CD4-positive, alpha-beta T cell treated with Interleukin-15 for 1 hour (primary cell): Measurements from ENCODE around the gene PPP2R2C.

Source experiments
- DNase-seq: peaks from one replicate; pipeline ENCODE4 v3.0.0-alpha.2; 2020

The PPP2R2C gene

DNA sequence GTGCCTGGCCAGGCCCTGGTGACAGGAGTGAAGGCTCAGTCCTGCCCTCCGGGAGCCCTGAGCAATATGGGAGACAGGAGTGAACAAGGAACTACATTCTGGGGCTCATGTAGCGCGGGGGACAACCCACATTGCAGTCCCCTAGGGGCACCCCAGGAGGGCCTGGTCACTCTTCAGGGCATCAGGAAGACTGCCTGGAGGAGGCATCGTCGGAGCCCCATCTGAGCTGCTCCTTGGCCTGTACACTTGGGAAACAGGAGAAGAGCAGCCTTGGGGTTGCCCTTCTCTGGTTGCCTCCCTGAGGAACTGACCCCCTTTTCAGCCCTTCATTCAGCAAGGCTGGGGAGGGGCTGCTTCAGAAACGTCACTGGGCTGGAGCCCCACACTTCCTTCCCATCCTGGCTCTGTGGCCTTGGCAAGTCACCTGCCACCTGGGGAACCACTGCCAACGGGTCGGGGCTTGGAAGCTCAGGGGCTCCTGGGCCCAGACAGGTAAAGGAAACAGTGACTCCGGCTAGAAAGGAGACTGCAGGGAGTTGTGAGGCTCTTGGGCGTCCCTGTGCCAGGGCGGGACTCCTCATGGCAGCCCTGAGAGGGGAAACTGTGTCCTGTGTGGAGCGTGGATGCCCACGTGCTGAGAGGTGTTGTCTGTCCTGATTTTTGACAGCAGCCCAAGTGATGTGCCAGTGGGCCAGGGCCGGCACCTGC is 192.7 kb downstream of the PPP2R2C start:
- no peak for DNase-seq

DNA sequence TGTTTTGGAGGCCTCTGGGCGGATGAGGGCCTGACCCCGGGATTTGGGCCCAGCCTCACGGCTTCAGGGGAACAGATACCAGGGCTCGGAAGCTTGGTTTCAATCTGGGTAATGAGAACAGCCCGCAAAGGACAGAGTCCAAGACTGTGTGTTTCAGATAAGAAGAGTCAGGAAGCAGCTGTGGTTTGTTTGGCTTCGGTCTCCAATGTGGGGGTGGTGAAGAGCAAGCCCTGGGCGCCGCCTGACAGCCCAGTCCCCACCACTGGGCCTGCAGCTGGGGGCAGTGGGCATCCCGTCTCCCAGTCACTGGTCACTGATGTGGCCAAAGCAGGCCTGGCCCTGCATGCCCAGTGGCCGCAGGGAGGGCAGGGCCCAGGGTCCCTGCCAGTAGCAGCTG is 193.6 kb downstream of the PPP2R2C start:
- no peak for DNase-seq

DNA sequence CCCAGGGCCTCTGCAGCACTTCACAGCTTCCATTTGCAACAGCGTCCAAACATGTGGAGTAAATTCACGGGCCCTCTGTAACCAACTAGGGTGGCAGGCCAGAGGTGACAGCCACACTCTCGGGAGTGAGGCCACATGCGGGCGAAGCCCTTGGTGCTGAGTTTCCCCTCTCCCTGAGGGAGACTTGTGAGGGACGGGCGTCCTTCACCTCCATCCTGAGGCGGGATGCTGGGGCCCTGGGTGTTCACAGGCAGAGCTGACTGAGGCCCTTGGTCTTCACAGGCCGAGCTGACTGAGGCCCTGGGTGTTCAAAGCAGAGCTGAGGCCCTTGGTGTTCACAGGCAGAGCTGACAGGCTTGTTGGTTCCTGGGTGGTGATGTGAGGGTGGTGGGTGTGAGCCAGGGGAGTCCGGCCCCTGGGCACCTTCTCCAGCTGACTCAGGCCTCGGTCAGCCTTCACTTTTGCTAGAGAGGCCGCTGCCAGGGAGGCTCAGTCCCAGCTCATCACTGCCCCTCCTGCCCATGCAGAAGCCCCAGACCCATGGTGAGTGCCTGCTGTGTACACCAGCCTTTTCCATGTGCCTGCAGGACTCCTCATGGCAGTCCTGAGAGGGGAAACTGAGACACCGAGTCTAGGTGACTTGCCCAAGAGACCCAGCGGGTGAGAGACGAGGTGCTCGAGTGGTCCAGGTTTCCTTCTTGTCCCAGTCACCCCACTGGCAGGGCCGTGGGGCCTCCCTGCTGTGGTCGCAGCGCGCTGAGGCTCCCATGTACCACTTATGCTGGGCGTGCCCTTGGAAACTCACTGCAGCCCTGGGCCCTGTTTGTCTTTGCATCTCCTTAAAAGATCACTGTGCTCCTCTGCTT is 194.2 kb downstream of the PPP2R2C start:
- DNase-seq = no peak

DNA sequence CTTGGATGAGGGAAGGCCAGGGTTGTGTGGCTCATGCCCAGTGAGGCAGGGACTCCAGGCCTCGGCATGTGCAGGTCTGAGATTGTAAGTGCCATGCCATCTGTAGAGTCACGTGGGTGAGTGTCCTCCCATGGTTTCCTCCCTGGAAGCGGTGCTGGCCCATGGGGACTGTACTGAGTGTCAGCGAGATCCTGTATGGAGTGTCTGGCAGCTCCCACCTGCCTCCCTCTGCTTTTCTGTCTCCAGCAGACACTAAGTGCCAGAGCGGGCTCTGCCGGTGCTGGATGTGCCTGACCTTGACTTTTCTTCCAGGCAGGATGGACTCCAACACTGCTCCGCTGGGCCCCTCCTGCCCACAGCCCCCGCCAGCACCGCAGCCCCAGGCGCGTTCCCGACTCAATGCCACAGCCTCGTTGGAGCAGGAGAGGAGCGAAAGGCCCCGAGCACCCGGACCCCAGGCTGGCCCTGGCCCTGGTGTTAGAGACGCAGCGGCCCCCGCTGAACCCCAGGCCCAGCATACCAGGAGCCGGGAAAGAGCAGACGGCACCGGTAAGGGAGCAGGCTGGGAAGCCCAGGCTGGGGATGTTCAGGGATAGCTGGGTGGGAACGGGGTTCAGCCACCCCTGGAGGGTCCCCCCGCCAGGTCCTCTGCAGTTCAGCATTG is 195.1 kb downstream of the PPP2R2C start:
- no peak for DNase-seq

DNA sequence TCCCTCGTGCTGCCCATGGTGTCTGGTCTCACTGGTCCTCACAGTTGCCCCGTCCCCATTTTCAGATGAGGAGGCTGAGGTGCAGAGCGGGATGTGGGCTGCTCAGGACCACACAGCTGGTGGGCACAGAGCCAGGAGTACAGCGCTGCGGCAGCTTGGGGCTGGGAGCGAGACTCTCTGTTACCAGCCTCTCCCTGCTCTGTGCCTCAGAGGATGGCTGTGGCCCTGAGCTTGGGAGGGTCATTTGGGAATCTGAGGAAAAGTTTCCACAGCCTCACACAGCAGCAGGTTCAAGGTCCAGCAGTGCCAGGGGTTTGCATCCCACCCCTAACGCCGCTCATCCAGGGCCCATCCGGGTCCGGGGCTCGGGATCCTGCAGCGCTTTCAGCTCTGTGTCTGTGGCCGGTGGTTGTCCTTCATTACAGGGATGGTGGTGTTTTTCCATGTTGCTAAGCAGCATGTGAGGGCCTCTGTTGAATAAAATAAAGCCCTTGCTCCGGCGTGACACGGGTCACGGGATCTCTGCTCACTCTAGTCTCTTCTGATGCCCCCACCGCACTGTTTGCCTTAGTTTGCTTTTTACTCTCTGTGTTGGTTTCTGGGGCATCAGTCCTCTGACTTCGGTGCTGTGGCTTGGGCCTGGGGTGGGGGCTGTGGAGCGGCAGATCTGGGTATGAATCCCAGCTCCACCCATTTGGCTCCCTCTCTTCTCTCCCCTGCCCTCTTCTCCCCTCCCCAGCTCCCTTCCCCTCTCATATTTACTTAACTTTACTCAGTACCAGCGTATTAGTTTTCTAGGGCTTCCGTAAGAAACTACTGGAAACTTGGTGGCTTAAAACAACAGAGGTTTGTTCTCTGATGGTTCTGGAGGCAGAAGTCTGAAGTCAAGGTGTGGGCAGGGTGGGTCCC is 196.3 kb downstream of the PPP2R2C start:
- DNase-seq = no peak

DNA sequence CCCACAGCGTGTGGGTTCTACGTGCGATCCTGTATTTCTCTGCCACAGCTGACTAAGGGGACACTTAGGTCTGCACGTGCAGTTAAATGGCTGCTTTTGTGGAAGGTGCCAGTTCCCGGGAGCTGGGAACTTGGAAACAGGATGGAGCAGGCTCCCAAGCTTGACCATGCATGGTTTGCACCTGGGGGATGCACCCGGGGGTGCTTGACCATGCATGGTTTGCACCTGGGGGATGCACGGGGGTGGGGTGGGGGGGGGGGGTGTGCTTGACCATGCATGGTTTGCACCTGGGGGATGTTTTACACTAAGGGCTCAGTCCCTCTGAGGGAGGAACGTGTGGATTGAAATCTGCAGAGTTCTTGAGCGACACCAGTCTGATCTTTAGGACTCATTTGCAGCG is 197.1 kb downstream of the PPP2R2C start:
- DNase-seq = no peak

DNA sequence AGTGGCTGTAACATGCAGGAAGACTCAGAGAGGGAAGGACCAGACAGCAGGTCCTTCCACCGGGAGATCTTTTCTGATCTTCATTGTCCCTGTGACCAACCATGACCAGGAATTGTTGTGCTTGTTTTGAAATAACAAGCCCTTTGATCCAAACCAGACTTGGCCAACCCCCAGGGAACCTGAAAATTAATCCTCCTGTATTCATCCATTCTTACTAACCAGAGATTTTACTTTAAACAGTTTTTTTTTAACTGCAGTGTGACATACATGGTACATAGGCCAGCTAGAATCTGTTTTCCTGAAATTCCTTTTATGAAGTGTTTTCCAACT is 198.8 kb downstream of the PPP2R2C start:
- no peak for DNase-seq

DNA sequence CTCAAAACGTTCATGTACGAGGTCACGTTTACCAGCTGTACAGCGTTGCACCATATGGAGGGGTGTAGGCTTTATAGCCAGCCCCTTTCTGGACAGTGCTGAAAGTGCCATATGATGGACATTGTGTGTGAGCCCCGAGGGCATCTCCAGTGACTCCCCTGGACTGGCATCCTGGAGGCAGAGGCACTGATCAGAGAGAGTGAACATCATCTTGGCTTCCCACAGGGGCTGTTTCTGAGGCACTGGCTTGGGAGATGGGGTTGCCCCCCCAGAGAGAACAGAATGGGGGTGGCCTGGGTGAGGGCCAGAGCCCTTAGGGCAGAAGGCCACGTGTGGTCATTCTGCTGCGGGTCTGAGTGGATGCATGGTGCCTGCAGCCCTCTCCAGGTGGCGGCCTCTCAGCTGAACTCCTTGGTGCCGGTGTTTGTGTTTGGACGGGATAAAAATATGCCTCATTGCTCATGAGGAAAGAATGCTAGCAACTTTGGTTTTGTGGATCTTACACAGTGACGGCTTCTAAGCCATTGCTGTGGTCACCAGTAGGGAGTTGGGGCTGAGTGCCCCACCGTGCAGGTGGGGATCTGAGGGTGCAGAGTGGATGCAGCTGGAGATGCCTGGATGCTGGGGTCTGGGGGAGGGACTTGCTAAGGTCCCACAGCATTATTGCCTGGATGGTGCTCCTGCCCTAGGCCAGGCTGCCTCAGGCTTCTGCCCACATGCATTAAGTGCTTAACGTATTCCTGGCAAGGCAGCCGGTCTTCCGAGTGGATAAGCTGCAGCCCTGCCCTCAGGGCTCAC is 199.4 kb downstream of the PPP2R2C start:
- DNase-seq = no peak

DNA sequence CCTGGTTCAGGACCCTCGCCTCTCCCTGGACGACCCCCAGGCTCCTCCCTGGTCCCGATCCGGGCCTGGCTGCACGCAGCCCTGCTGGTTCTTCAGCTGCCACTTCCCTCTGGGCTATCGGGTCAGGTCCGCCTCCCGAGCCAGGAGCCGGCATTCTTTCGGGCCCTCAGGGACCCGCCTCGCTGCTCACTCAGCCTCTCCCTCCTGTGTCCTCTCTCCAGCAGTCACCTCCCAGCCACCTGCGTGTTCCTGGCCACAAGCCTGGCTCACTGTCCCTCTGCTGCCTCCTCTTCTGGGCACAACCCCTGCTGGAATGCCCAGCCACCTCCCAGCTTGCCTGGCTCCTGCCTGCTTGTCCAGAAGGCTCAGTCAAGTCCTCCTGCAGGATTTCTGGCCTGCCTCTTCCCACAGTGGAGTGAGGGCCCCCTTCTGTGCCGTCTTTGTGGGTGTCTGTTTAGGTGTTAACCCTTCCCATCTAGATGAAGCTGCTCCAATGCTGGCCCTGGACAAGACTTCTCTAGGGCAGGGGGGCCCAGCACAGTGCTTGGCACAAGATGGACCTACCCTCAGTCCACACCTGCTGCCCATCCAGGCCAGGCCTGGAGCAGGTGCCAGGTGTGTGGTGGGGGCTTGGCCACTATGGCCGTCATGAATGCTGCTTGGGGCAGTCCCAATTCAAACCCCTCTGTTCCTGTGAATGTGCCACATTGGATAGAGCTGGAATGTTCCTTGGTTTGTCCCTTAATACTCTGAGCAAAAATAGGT is 200.5 kb downstream of the PPP2R2C start:
- no peak for DNase-seq

DNA sequence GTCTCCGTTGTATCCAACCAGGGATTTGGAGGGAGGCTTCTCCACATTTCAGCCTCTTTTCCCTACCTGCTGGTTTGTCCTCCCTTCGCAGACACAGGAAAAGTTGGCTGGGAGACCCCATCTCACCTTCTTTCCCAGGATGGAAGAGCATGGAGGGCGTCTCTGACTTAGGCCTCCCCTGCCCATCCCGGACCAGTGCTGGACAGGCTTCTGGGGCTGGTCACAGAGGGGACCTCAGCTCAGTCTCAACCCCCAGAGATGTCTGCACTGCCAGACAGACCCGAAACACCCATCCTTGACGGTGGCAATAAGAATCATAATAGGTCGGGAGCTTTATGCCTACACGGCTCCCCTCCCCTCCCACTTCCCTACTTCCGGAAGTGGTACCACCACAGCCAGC is 201.2 kb downstream of the PPP2R2C start:
- DNase-seq = no peak

DNA sequence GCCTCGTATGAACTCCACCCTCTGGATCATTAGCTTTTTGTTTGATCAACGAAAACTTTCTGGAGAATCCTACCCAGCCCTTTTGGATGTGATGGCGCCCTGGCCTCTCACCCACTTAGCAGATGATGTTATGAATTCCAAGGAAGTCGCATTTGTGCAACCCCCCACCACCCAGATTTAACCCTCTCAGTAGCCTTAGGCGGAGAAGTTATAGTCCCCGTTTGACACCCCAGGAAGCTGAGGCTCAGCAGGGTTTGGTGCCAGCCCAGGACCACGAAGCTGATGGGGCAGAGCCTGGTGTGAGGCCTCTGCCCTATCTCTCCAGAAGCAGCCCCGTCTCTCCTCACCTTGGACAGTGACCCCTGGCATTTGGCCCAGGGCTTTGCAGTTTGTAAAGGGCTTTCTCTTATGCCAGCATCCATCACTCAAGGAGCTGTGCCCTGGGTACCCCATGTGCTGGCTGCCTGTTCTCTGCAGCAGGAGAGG is 201.7 kb downstream of the PPP2R2C start:
- DNase-seq = no peak
